Neural cell (in vitro differentiated cells): Measurements from ENCODE around the gene NSF.

Experiments used
- RAD21 ChIP-seq: fragments of 450-650 bp; conservative IDR thresholded peaks from 2 replicates; pipeline ENCODE4 v1.6.1; 2014; ENCODE audit warnings: antibody characterized with exemption, mild to moderate bottlenecking, moderate library complexity
- TF ChIP-seq, protein P1 (sequence below): fragments of 450-650 bp; IDR thresholded peaks from 2 replicates; pipeline ENCODE4 v1.5.1; 2014; ENCODE audit warnings: antibody characterized with exemption, mild to moderate bottlenecking, moderate library complexity; ENCODE audit not compliant: poor library complexity, severe bottlenecking
- TF ChIP-seq, protein P2 (sequence below): IDR thresholded peaks from 2 replicates; pipeline ENCODE4 v1.6.1; 2012; ENCODE audit warnings: borderline replicate concordance

DNA sequence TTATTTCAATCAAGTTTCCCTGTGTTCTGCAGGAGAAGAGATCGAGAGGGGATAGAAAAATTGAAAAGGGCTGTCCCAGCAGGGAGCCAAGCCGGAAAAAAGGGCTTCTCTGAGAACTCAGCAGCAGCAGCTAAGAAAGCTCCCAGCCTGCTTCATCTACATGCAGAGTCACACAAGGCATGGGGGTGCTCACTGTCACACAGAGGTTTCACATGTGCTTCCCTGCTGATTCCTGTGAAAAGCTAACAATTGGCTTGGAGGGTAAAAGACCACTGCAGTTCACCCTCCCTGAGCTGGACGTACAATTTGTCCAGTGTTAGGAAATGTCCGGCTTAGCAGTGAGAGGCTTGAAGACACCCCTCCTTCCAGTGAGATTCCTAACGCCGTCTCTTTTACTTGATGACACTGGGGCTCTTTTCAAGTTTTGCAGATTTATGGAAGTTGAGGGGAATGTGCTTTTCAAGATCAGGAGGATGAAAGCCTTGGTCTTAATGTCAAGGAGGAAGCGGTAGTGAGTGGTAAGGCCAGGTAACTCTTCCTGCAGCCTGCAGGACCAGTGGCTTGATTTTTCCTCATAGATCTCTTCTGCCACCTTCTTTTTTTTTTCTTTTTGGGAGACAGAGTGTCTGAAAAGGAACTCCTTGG, 142.4 kb downstream of the NSF start:
- TF ChIP-seq, protein P1, sequence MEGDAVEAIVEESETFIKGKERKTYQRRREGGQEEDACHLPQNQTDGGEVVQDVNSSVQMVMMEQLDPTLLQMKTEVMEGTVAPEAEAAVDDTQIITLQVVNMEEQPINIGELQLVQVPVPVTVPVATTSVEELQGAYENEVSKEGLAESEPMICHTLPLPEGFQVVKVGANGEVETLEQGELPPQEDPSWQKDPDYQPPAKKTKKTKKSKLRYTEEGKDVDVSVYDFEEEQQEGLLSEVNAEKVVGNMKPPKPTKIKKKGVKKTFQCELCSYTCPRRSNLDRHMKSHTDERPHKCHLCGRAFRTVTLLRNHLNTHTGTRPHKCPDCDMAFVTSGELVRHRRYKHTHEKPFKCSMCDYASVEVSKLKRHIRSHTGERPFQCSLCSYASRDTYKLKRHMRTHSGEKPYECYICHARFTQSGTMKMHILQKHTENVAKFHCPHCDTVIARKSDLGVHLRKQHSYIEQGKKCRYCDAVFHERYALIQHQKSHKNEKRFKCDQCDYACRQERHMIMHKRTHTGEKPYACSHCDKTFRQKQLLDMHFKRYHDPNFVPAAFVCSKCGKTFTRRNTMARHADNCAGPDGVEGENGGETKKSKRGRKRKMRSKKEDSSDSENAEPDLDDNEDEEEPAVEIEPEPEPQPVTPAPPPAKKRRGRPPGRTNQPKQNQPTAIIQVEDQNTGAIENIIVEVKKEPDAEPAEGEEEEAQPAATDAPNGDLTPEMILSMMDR: no peak
- TF ChIP-seq RAD21: peak; percentile 26
- TF ChIP-seq, protein P2, sequence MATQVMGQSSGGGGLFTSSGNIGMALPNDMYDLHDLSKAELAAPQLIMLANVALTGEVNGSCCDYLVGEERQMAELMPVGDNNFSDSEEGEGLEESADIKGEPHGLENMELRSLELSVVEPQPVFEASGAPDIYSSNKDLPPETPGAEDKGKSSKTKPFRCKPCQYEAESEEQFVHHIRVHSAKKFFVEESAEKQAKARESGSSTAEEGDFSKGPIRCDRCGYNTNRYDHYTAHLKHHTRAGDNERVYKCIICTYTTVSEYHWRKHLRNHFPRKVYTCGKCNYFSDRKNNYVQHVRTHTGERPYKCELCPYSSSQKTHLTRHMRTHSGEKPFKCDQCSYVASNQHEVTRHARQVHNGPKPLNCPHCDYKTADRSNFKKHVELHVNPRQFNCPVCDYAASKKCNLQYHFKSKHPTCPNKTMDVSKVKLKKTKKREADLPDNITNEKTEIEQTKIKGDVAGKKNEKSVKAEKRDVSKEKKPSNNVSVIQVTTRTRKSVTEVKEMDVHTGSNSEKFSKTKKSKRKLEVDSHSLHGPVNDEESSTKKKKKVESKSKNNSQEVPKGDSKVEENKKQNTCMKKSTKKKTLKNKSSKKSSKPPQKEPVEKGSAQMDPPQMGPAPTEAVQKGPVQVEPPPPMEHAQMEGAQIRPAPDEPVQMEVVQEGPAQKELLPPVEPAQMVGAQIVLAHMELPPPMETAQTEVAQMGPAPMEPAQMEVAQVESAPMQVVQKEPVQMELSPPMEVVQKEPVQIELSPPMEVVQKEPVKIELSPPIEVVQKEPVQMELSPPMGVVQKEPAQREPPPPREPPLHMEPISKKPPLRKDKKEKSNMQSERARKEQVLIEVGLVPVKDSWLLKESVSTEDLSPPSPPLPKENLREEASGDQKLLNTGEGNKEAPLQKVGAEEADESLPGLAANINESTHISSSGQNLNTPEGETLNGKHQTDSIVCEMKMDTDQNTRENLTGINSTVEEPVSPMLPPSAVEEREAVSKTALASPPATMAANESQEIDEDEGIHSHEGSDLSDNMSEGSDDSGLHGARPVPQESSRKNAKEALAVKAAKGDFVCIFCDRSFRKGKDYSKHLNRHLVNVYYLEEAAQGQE: no peak
